Superior temporal gyrus (tissue), 1 donor: ENCODE data around the gene CXXC5.
"Not testable (repeated sequence)": the region's sequence is repeated elsewhere in the genome, so short reads cannot be mapped to it uniquely, and the experiment has no call there.

ENCODE experiments used
- DNase-seq: peaks from one replicate; pipeline ENCODE4 v3.0.0-alpha.2; 2016; ENCODE audit errors: extremely low spot score

The CXXC5 gene

GRCh38 chr5:139648205-139649081 is at the start of gene CXXC5:
Gene CXXC5, plus strand, starts transcription at chr5:139648349. Its CDS starts 32,175 bp downstream, at chr5:139680524.
- DNase-seq = peak; percentile 82

- not testable (repeated sequence) for DNase-seq
Measured at GRCh38 chr5:139598601-139598965, 49.6 kb upstream of the CXXC5 start.

- DNase-seq = no peak
Measured at GRCh38 chr5:139600336-139600949, 47.7 kb upstream of the CXXC5 start.

- no peak for DNase-seq
Measured at GRCh38 chr5:139601429-139601828, 46.7 kb upstream of the CXXC5 start.

- not testable (repeated sequence) for DNase-seq
Measured at GRCh38 chr5:139601948-139602347, 46.2 kb upstream of the CXXC5 start.

- no peak for DNase-seq
Measured at GRCh38 chr5:139605887-139606286, 42.3 kb upstream of the CXXC5 start.

- DNase-seq = no peak
Measured at GRCh38 chr5:139611703-139612584, 36.2 kb upstream of the CXXC5 start.

GRCh38 chr5:139619861-139620260 is 28.3 kb upstream of the CXXC5 start:
- DNase-seq = no peak

- DNase-seq = not testable (repeated sequence)
Measured at GRCh38 chr5:139625398-139625797, 22.8 kb upstream of the CXXC5 start.

GRCh38 chr5:139630855-139631254 is 17.3 kb upstream of the CXXC5 start:
- no peak for DNase-seq

- DNase-seq = no peak
Measured at GRCh38 chr5:139631520-139632165, 16.5 kb upstream of the CXXC5 start.

- peak; percentile 93 for DNase-seq
Measured at GRCh38 chr5:139633295-139634027, 14.7 kb upstream of the CXXC5 start.

GRCh38 chr5:139634028-139634325 is 14.2 kb upstream of the CXXC5 start:
- DNase-seq = no peak

GRCh38 chr5:139634541-139634940 is 13.6 kb upstream of the CXXC5 start:
- no peak for DNase-seq

GRCh38 chr5:139635191-139635590 is 13.0 kb upstream of the CXXC5 start:
- no peak for DNase-seq

GRCh38 chr5:139635606-139636206 is 12.4 kb upstream of the CXXC5 start:
- DNase-seq = peak; percentile 69

GRCh38 chr5:139636207-139636792 is 11.8 kb upstream of the CXXC5 start:
- no peak for DNase-seq

- peak; percentile 40 for DNase-seq
Measured at GRCh38 chr5:139636975-139637408, 11.2 kb upstream of the CXXC5 start.

GRCh38 chr5:139637438-139638089 is 10.6 kb upstream of the CXXC5 start:
- DNase-seq = peak; percentile 80
